Urinary bladder (tissue), 4 donors: ENCODE results near the gene GMDS. TPM values are rescaled to one million over a fixed set of nuclear protein-coding genes. Genes with fewer than 3 reads are reported as not detected.
"Not testable (repeated sequence)": the region's sequence is repeated elsewhere in the genome, so short reads cannot be mapped to it uniquely, and the experiment has no call there.

Experiments used
- DNase-seq: peaks from one replicate; pipeline ENCODE4 v3.0.0-alpha.2; 2015; ENCODE audit errors: extremely low spot score
- H3K27ac ChIP-seq: one replicate; pipeline ENCODE4 v1.5.1; 2013; ENCODE audit warnings: low read depth, mild to moderate bottlenecking, moderate library complexity
- H3K36me3 ChIP-seq: one replicate; pipeline ENCODE4 v1.6.1; 2013; ENCODE audit warnings: mild to moderate bottlenecking, moderate library complexity; ENCODE audit not compliant: insufficient read depth
- H3K4me1 ChIP-seq: one replicate; pipeline ENCODE4 v1.6.1; 2013; ENCODE audit warnings: mild to moderate bottlenecking, moderate library complexity; ENCODE audit not compliant: insufficient read depth
- H3K4me3 ChIP-seq: one replicate; pipeline ENCODE4 v1.5.1; 2013; ENCODE audit warnings: low read depth, low read length
- WGBS: extraction: QIAGEN DNeasy Blood & Tissue Kit; methylation state at CpG from one replicate; pipeline ENCODE4 v1.1.7; 2013; 5-methylcytosine and 5-hydroxymethylcytosine counted together
- polyA plus RNA-seq: library from polyadenylated mRNA; stranded (reverse); fragments of 200-250 nt; gene quantifications from one replicate; pipeline ENCODE4 v1.2.3, GENCODE V29; 2013
- total RNA-seq: library from RNA; depleted of rRNA; stranded (reverse); fragments of >200 nt; gene quantifications from one replicate; pipeline ENCODE4 v1.2.3, GENCODE V29; 2014
- donor health status: healthy with polysubstance abuse.
- donor health status: healthy.

GMDS gene
- total and polyA plus RNA-seq, 2 donors: 7.5 to 10.7 TPM

- no peak overlapping the region for H3K4me3 ChIP-seq
- H3K36me3 ChIP-seq: no peaks in the 10 kb centered on the region
- H3K27ac ChIP-seq: no peak overlapping the region
- DNase-seq: no peak
- 94% methylated on average over 6 of the region's 6 CpGs for WGBS
- H3K4me1 ChIP-seq: no peaks in the 10 kb centered on the region
Measured at GRCh38 chr6:1858859-1859258, 386.5 kb downstream of the GMDS start.

GRCh38 chr6:1858196-1858595, 387.2 kb downstream of the GMDS start:
- 80% methylated on average over 4 of the region's 4 CpGs for WGBS
- no peak for DNase-seq
- Histone ChIP-seq H3K36me3 (no peaks in the 10 kb centered on the region), H3K4me3 (no peak overlapping the region), H3K27ac (no peak overlapping the region), H3K4me1 (no peaks in the 10 kb centered on the region)

GRCh38 chr6:1856381-1856780, 389.0 kb downstream of the GMDS start:
- H3K27ac ChIP-seq: no peak overlapping the region
- WGBS: 64% methylated on average over 3 of the region's 3 CpGs
- no peak for DNase-seq
- H3K4me1 ChIP-seq: no peaks in the 10 kb centered on the region
- H3K36me3 ChIP-seq: no peaks in the 10 kb centered on the region
- no peak overlapping the region for H3K4me3 ChIP-seq

- Histone ChIP-seq H3K4me1 (no peaks in the 10 kb centered on the region), H3K36me3 (no peaks in the 10 kb centered on the region), H3K4me3 (no peak overlapping the region), H3K27ac (no peak overlapping the region)
- DNase-seq: no peak
- WGBS: 84% methylated on average over 4 of the region's 4 CpGs
Measured at GRCh38 chr6:1855890-1856289, 389.5 kb downstream of the GMDS start.

- Histone ChIP-seq H3K4me1 (no peaks in the 10 kb centered on the region), H3K36me3 (no peaks in the 10 kb centered on the region), H3K4me3 (no peak overlapping the region), H3K27ac (no peak overlapping the region)
- WGBS: 99% methylated on average over 2 of the region's 2 CpGs
- no peak for DNase-seq
Measured at GRCh38 chr6:1854296-1854695, 391.1 kb downstream of the GMDS start.

- DNase-seq: no peak
- WGBS: 86% methylated on average over 1 of the region's 1 CpG
- H3K27ac ChIP-seq: no peak overlapping the region
- H3K36me3 ChIP-seq: no peaks in the 10 kb centered on the region
- no peaks in the 10 kb centered on the region for H3K4me1 ChIP-seq
- no peak overlapping the region for H3K4me3 ChIP-seq
Measured at GRCh38 chr6:1853761-1854160, 391.6 kb downstream of the GMDS start.

- Histone ChIP-seq H3K4me3 (no peak overlapping the region), H3K4me1 (no peaks in the 10 kb centered on the region), H3K27ac (no peak overlapping the region), H3K36me3 (no peaks in the 10 kb centered on the region)
- DNase-seq: no peak
- 84% methylated on average over 13 of the region's 13 CpGs for WGBS
Measured at GRCh38 chr6:1851681-1852456, 393.5 kb downstream of the GMDS start.

- Histone ChIP-seq H3K4me3 (no peak overlapping the region), H3K27ac (no peak overlapping the region), H3K4me1 (no peaks in the 10 kb centered on the region), H3K36me3 (no peaks in the 10 kb centered on the region)
- 54% methylated on average over 7 of the region's 7 CpGs for WGBS
- DNase-seq: no peak
Measured at GRCh38 chr6:1850840-1851157, 394.6 kb downstream of the GMDS start.

GRCh38 chr6:1850121-1850839, 395.1 kb downstream of the GMDS start:
- Histone ChIP-seq H3K4me3 (no peak overlapping the region), H3K4me1 (no peaks in the 10 kb centered on the region), H3K27ac (no peak overlapping the region), H3K36me3 (no peaks in the 10 kb centered on the region)
- no peak for DNase-seq
- WGBS: 55% methylated on average over 8 of the region's 8 CpGs

- Histone ChIP-seq H3K4me3 (no peak overlapping the region), H3K36me3 (no peaks in the 10 kb centered on the region), H3K27ac (no peak overlapping the region), H3K4me1 (no peaks in the 10 kb centered on the region)
- no peak for DNase-seq
- 64% methylated on average over 5 of the region's 5 CpGs for WGBS
Measured at GRCh38 chr6:1849691-1850090, 395.7 kb downstream of the GMDS start.

- WGBS: 79% methylated on average over 1 of the region's 1 CpG
- no peaks in the 10 kb centered on the region for H3K4me1 ChIP-seq
- DNase-seq: no peak
Measured at GRCh38 chr6:1848752-1849151, 396.7 kb downstream of the GMDS start.

GRCh38 chr6:1846611-1847010, 398.8 kb downstream of the GMDS start:
- Histone ChIP-seq H3K27ac (no peak overlapping the region), H3K4me3 (no peak overlapping the region), H3K36me3 (no peaks in the 10 kb centered on the region), H3K4me1 (no peaks in the 10 kb centered on the region)
- DNase-seq: no peak
- WGBS: 97% methylated on average over 3 of the region's 3 CpGs

More at GRCh38 chr6:1848752-1849151, 396.7 kb downstream of the GMDS start:
- H3K4me3 ChIP-seq: no peak overlapping the region
- no peak overlapping the region for H3K27ac ChIP-seq
- no peaks in the 10 kb centered on the region for H3K36me3 ChIP-seq

- not testable (repeated sequence) for H3K36me3 ChIP-seq, H3K4me3 ChIP-seq, H3K27ac ChIP-seq, DNase-seq, H3K4me1 ChIP-seq
- 97% methylated on average over 5 of the region's 5 CpGs for WGBS
Measured at GRCh38 chr6:1845543-1845942, 399.9 kb downstream of the GMDS start.

- WGBS: 91% methylated on average over 2 of the region's 2 CpGs
- no peaks in the 10 kb centered on the region for H3K36me3 ChIP-seq
- no peaks in the 10 kb centered on the region for H3K4me1 ChIP-seq
- DNase-seq: no peak
- no peak overlapping the region for H3K27ac ChIP-seq
- H3K4me3 ChIP-seq: no peak overlapping the region
Measured at GRCh38 chr6:1842334-1842733, 403.1 kb downstream of the GMDS start.
